Lung (tissue), 12 donors: ENCODE data around the gene GCNT1. TPM values are rescaled to one million over a fixed set of nuclear protein-coding genes. Genes with fewer than 3 reads are reported as not detected.

Source experiments
- ATAC-seq: fragments of 200-7000 bp; cut with Tn5 transposase; one replicate; pipeline ENCODE4 v1.9.1; 2020; ENCODE audit warnings: moderate number of reproducible peaks; ENCODE audit not compliant: insufficient read depth, low FRiP score
- DNase-seq, 3 donors: peaks; one replicate each; pipeline ENCODE4 v3.0.0-alpha.2; 2013 to 2017
- H3K27ac ChIP-seq, 2 donors: one replicate each; pipeline ENCODE4 v1.5.1; 2013; ENCODE audit warnings: mild to moderate bottlenecking in 2 of 2, moderate library complexity in 2 of 2, control low read depth in 1 of 2, inconsistent platforms in 1 of 2, low read depth in 1 of 2, low read length in 1 of 2
- H3K27me3 ChIP-seq, 3 donors: one replicate each; pipeline ENCODE4 v1.5.1; 2013; ENCODE audit warnings: low read length in 2 of 3; ENCODE audit not compliant: control insufficient read depth in 3 of 3, insufficient read depth in 3 of 3
- H3K36me3 ChIP-seq, 4 donors: one replicate each; pipeline ENCODE4 v1.5.1; 2013; ENCODE audit warnings: low read length in 4 of 4, mild to moderate bottlenecking in 1 of 4, moderate library complexity in 1 of 4; ENCODE audit not compliant: control insufficient read depth in 4 of 4, insufficient read depth in 4 of 4
- H3K4me1 ChIP-seq, 5 donors: one replicate each; pipeline ENCODE4 v1.5.1; 2013; ENCODE audit warnings: low read length in 5 of 5, mild to moderate bottlenecking in 2 of 5, moderate library complexity in 1 of 5; ENCODE audit not compliant: control insufficient read depth in 5 of 5, insufficient read depth in 5 of 5
- H3K4me3 ChIP-seq: one replicate; pipeline ENCODE4 v1.5.1; 2013; ENCODE audit warnings: mild to moderate bottlenecking, control low read depth, moderate library complexity
- H3K9ac ChIP-seq, 2 donors: one replicate each; pipeline ENCODE4 v1.5.1; 2013; ENCODE audit warnings: low read length in 2 of 2, control low read depth in 1 of 2; ENCODE audit not compliant: insufficient read depth in 1 of 2
- H3K9me3 ChIP-seq, 4 donors: one replicate each; pipeline ENCODE4 v1.5.1; 2013; ENCODE audit warnings: low read length in 3 of 4, mild to moderate bottlenecking in 1 of 4, moderate library complexity in 1 of 4; ENCODE audit not compliant: control insufficient read depth in 4 of 4, insufficient read depth in 3 of 4
- CTCF ChIP-seq: IDR thresholded peaks from 2 replicates; pipeline ENCODE4 v1.5.1; 2012; ENCODE audit warnings: mild to moderate bottlenecking; ENCODE audit errors: control extremely low read depth, extremely low read depth
- WGBS, 2 donors: extraction: QIAGEN DNeasy Blood & Tissue Kit; methylation state at CpG; one replicate each; pipeline ENCODE4 v1.1.7; 2013; 5-methylcytosine and 5-hydroxymethylcytosine counted together
- polyA plus RNA-seq, 2 donors: library from polyadenylated mRNA; stranded (reverse); fragments of 200-250 nt; gene quantifications; one replicate each; pipeline ENCODE4 v1.2.1, GENCODE V29; 2013
- total RNA-seq, 2 donors: library from RNA; depleted of rRNA in 1 of 2; stranded (reverse); fragments of >200 nt in 1 of 2; gene quantifications; one replicate each; pipeline ENCODE4 v1.2.1, GENCODE V29; 2014 to 2021
- donor health status: control.
- donor health status: control.
- donor health status: Bipolar disorder and iron deficiency.
- donor health status: healthy.
- donor health status: DM: yes; HTN: yes; CAD: no.

Gene GCNT1
- total and polyA plus RNA-seq, 4 donors = 1.5 to 14.7 (median 7.5) TPM

GRCh38 chr9:76414661-76415060 is 44.3 kb upstream of the GCNT1 start:
- Histone ChIP-seq H3K27me3 (no peaks in the 10 kb centered on the region), H3K4me1 (peaks cover 0 to 5% (median 0%) of the 10 kb centered on the region in 5 donors), H3K9me3 (peaks cover 0 to 5% (median 0%) of the 10 kb centered on the region in 4 donors), H3K36me3 (no peaks in the 10 kb centered on the region), H3K9ac (no peak overlapping the region), H3K4me3 (no peak overlapping the region), H3K27ac (no peak overlapping the region)
- ATAC-seq (no peak), DNase-seq (no peak)
- 52 to 67% methylated on average over 4 of the region's 4 CpGs for WGBS, 2 donors
- TF ChIP-seq CTCF = no peak

GRCh38 chr9:76415154-76415553 is 43.8 kb upstream of the GCNT1 start:
- TF ChIP-seq CTCF = no peak
- 71% methylated on average over 2 of the region's 2 CpGs for WGBS, 2 donors
- H3K27me3 ChIP-seq = no peaks in the 10 kb centered on the region
- ATAC-seq = no peak
- peaks cover 0 to 5% (median 0%) of the 10 kb centered on the region in 4 donors for H3K9me3 ChIP-seq
- no peak for DNase-seq
- H3K4me1 ChIP-seq = peaks cover 0 to 5% (median 0%) of the 10 kb centered on the region in 5 donors
- no peak overlapping the region for H3K27ac ChIP-seq
- no peaks in the 10 kb centered on the region for H3K36me3 ChIP-seq
- H3K9ac ChIP-seq = no peak overlapping the region
- no peak overlapping the region for H3K4me3 ChIP-seq

- H3K4me1 ChIP-seq = peaks cover 0 to 5% (median 0%) of the 10 kb centered on the region in 5 donors
- no peak for TF ChIP-seq CTCF
- DNase-seq (peak in 2 of 3 donors; percentile 21 to 44), ATAC-seq (no peak)
- H3K9ac ChIP-seq = no peak overlapping the region
- H3K27me3 ChIP-seq = no peaks in the 10 kb centered on the region
- no peak overlapping the region for H3K4me3 ChIP-seq
- H3K9me3 ChIP-seq = peaks cover 0 to 5% (median 0%) of the 10 kb centered on the region in 4 donors
- H3K27ac ChIP-seq = no peak overlapping the region
- H3K36me3 ChIP-seq = no peaks in the 10 kb centered on the region
Observed at GRCh38 chr9:76415731-76416130, 43.3 kb upstream of the GCNT1 start.

- ATAC-seq (no peak), DNase-seq (no peak)
- 0 to 36% methylated on average over 1 of the region's 1 CpG for WGBS, 2 donors
- Histone ChIP-seq H3K4me3 (no peak overlapping the region), H3K9ac (no peak overlapping the region), H3K9me3 (peaks cover 0 to 5% (median 0%) of the 10 kb centered on the region in 4 donors), H3K27me3 (no peaks in the 10 kb centered on the region), H3K4me1 (peaks cover 0 to 5% (median 0%) of the 10 kb centered on the region in 5 donors), H3K36me3 (no peaks in the 10 kb centered on the region), H3K27ac (no peak overlapping the region)
- TF ChIP-seq CTCF = no peak
Observed at GRCh38 chr9:76417394-76417793, 41.6 kb upstream of the GCNT1 start.
